Neural progenitor cell (in vitro differentiated cells): Measurements from ENCODE around the gene OR11A1. TPM values are rescaled to one million over a fixed set of nuclear protein-coding genes. Genes with fewer than 3 reads are reported as not detected.

Source experiments
- DNase-seq: peaks from one replicate; pipeline ENCODE4 v3.0.0-alpha.2; 2016; ENCODE audit warnings: low spot score
- H2AFZ ChIP-seq: fragments of 200-600 bp; sonication (generic); replicated peaks from 2 replicates; pipeline ENCODE4 v1.6.1; 2016; ENCODE audit warnings: antibody characterized with exemption
- H3F3A ChIP-seq: fragments of 200-600 bp; sonication (generic); 2 replicates; pipeline ENCODE4 v1.6.1; 2016; ENCODE audit warnings: antibody characterized with exemption, low read depth
- H3K27ac ChIP-seq: fragments of 200-600 bp; sonication (generic); 2 replicates; pipeline ENCODE4 v1.5.1; 2016; ENCODE audit warnings: mild to moderate bottlenecking
- H3K27me3 ChIP-seq: fragments of 200-600 bp; sonication (generic); 2 replicates; pipeline ENCODE4 v1.6.1; 2016; ENCODE audit warnings: mild to moderate bottlenecking, moderate library complexity
- H3K36me3 ChIP-seq: fragments of 200-600 bp; sonication (generic); 2 replicates; pipeline ENCODE4 v1.5.1; 2016
- H3K4me1 ChIP-seq: fragments of 200-600 bp; sonication (generic); 2 replicates; pipeline ENCODE4 v1.6.1; 2016; ENCODE audit warnings: mixed run types
- H3K4me2 ChIP-seq: fragments of 200-600 bp; sonication (generic); 2 replicates; pipeline ENCODE4 v1.6.1; 2016
- H3K4me3 ChIP-seq: fragments of 200-600 bp; sonication (generic); 2 replicates; pipeline ENCODE4 v1.5.1; 2016
- H3K79me2 ChIP-seq: fragments of 200-600 bp; sonication (generic); 2 replicates; pipeline ENCODE4 v1.6.1; 2016; ENCODE audit warnings: low read depth
- H3K9ac ChIP-seq: fragments of 200-600 bp; sonication (generic); 2 replicates; pipeline ENCODE4 v1.6.1; 2016
- H3K9me3 ChIP-seq: fragments of 200-600 bp; sonication (generic); 2 replicates; pipeline ENCODE4 v1.5.1; 2016; ENCODE audit warnings: low read depth
- H4K20me1 ChIP-seq: fragments of 200-600 bp; sonication (generic); 2 replicates; pipeline ENCODE4 v1.6.1; 2016; ENCODE audit warnings: low read depth
- H3K27ac Mint-ChIP-seq: 3 replicates; pipeline ENCODE4 v1.8.0; 2021; ENCODE audit warnings: mixed read lengths
- H3K27me3 Mint-ChIP-seq: 2 replicates; pipeline ENCODE4 v1.8.0; 2022; ENCODE audit warnings: low read depth, mild to moderate bottlenecking, inconsistent platforms, moderate library complexity, mixed read lengths; ENCODE audit not compliant: insufficient read depth
- H3K36me3 Mint-ChIP-seq: 3 replicates; pipeline ENCODE4 v1.8.0; 2021; ENCODE audit warnings: mixed read lengths
- H3K4me1 Mint-ChIP-seq: 3 replicates; pipeline ENCODE4 v1.8.0; 2021; ENCODE audit warnings: mixed read lengths
- H3K4me3 Mint-ChIP-seq: 3 replicates; pipeline ENCODE4 v1.8.0; 2021; ENCODE audit warnings: mild to moderate bottlenecking, moderate library complexity, mixed read lengths
- H3K9me3 Mint-ChIP-seq: 3 replicates; pipeline ENCODE4 v1.8.0; 2020; ENCODE audit warnings: mixed read lengths
- EZH2 ChIP-seq: fragments of 200-600 bp; sonication (generic); IDR thresholded peaks from 2 replicates; pipeline ENCODE4 v1.6.1; 2017; ENCODE audit warnings: antibody characterized with exemption, mild to moderate bottlenecking, moderate library complexity
- EZH2phosphoT487 ChIP-seq: fragments of 200-600 bp; sonication (generic); IDR thresholded peaks from 2 replicates; pipeline ENCODE4 v1.6.1; 2017; ENCODE audit warnings: antibody characterized with exemption
- total RNA-seq: library from RNA; depleted of rRNA; stranded (reverse); fragments of >200 nt; gene quantifications from 2 replicates; pipeline ENCODE4 v1.2.3, GENCODE V29; 2015; ENCODE audit warnings: low replicate concordance
- TF ChIP-seq, protein P1 (sequence below): fragments of 200-600 bp; sonication (generic); IDR thresholded peaks from 2 replicates; pipeline ENCODE4 v1.5.1; 2017; ENCODE audit warnings: antibody characterized with exemption, mild to moderate bottlenecking

The OR11A1 gene
- total RNA-seq, 1 donor from 2014 or later = not detected

DNA sequence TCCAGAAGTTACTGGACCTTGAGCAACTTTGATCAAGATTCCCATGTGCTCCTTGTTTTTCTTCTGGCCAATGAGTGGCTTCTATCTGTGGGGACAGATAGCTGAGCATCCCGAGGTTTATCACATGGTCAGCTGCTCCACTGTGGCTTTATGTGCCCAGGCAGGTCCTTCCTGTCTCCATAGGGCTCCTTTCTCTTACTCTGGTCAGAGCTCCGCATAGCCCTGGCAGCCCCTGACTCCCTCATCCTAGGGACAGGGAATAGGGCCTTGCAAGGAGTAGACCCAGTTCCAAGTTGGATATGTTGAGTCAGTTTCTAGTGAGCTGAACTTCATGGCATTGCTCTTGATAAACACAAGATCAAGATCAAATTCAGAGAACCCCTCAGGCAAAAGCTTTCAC is 37.3 kb upstream of the OR11A1 start:
- Histone ChIP-seq H4K20me1 (no peaks in the 10 kb centered on the region), H3K4me2 (no peak overlapping the region), H3K79me2 (no peaks in the 10 kb centered on the region), H3K9me3 (no peaks in the 10 kb centered on the region), H3F3A (no peaks in the 10 kb centered on the region), H3K36me3 (no peaks in the 10 kb centered on the region), H3K4me1 (no peaks in the 10 kb centered on the region), H2AFZ (no peak overlapping the region), H3K27me3 (no peaks in the 10 kb centered on the region), H3K9ac (no peak overlapping the region), H3K4me3 (no peak overlapping the region), H3K27ac (no peak overlapping the region)
- Mint-ChIP-seq H3K27me3 (peaks cover 2% of the 10 kb centered on the region), H3K4me3 (no peak overlapping the region), H3K27ac (no peak overlapping the region), H3K9me3 (no peaks in the 10 kb centered on the region), H3K36me3 (no peaks in the 10 kb centered on the region), H3K4me1 (no peaks in the 10 kb centered on the region)
- TF ChIP-seq EZH2 (no peak), EZH2phosphoT487 (no peak)
- TF ChIP-seq, protein P1, sequence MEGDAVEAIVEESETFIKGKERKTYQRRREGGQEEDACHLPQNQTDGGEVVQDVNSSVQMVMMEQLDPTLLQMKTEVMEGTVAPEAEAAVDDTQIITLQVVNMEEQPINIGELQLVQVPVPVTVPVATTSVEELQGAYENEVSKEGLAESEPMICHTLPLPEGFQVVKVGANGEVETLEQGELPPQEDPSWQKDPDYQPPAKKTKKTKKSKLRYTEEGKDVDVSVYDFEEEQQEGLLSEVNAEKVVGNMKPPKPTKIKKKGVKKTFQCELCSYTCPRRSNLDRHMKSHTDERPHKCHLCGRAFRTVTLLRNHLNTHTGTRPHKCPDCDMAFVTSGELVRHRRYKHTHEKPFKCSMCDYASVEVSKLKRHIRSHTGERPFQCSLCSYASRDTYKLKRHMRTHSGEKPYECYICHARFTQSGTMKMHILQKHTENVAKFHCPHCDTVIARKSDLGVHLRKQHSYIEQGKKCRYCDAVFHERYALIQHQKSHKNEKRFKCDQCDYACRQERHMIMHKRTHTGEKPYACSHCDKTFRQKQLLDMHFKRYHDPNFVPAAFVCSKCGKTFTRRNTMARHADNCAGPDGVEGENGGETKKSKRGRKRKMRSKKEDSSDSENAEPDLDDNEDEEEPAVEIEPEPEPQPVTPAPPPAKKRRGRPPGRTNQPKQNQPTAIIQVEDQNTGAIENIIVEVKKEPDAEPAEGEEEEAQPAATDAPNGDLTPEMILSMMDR = no peak
- no peak for DNase-seq

DNA sequence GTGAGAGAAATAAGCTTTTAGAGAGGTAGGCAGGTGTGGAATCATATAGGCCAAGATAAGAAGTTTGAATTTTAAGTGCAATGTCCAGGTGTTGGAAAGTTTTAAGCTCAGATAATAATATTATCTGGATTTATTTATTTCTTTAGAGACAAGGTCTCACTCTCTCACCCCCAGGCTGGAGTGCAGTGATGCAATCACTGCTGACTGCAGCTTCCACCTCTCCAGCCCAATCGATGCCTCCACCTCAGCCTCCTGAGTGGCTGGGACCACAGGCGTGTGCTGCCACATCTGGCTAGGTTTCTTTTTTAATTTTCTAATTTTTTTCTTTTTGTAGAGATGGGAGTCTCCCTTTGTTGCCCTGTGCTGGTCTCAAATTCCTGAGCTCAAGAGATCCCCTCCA is 36.4 kb upstream of the OR11A1 start:
- Histone ChIP-seq H3F3A (no peaks in the 10 kb centered on the region), H2AFZ (no peak overlapping the region), H4K20me1 (no peaks in the 10 kb centered on the region), H3K27me3 (no peaks in the 10 kb centered on the region), H3K79me2 (no peaks in the 10 kb centered on the region), H3K27ac (no peak overlapping the region), H3K4me3 (no peak overlapping the region), H3K9me3 (no peaks in the 10 kb centered on the region), H3K36me3 (no peaks in the 10 kb centered on the region), H3K4me2 (no peak overlapping the region), H3K4me1 (no peaks in the 10 kb centered on the region), H3K9ac (no peak overlapping the region)
- Mint-ChIP-seq H3K36me3 (no peaks in the 10 kb centered on the region), H3K4me3 (no peak overlapping the region), H3K4me1 (no peaks in the 10 kb centered on the region), H3K27ac (no peak overlapping the region), H3K27me3 (peaks cover 2% of the 10 kb centered on the region), H3K9me3 (no peaks in the 10 kb centered on the region)
- no peak for DNase-seq
- TF ChIP-seq, protein P1 = no peak
- TF ChIP-seq EZH2phosphoT487 = no peak
- no peak for TF ChIP-seq EZH2

DNA sequence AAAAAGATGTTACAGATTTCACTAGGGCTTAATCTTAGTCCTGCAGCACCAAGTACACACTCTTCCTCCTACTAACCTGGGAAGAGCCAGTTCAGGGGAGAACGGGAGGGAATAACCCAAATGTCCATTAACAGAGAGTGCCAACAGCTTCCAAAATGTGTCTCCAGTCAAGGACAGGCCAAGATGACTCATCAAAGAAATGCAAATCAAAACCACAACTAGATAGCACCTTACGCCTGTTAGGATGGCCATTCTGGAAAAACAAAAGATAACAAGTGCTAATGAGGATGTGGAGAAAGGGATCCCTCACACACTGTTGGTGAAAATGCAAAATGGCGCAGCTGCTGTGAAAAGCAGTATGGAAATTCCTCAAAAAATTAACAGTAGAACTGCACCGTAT is 34.7 kb upstream of the OR11A1 start:
- no peaks in the 10 kb centered on the region for H3K36me3 ChIP-seq
- no peaks in the 10 kb centered on the region for H4K20me1 ChIP-seq
- H3K27ac Mint-ChIP-seq = no peak overlapping the region
- H3K27me3 ChIP-seq = no peaks in the 10 kb centered on the region
- no peaks in the 10 kb centered on the region for H3K4me1 ChIP-seq
- H3K4me2 ChIP-seq = no peak overlapping the region
- no peak overlapping the region for H3K9ac ChIP-seq
- H3K36me3 Mint-ChIP-seq = no peaks in the 10 kb centered on the region
- H3F3A ChIP-seq = no peaks in the 10 kb centered on the region
- no peak for DNase-seq
- no peaks in the 10 kb centered on the region for H3K79me2 ChIP-seq
- no peak overlapping the region for H2AFZ ChIP-seq
- TF ChIP-seq EZH2phosphoT487 (no peak), EZH2 (no peak)
- TF ChIP-seq, protein P1 = no peak
- no peaks in the 10 kb centered on the region for H3K4me1 Mint-ChIP-seq
- H3K9me3 Mint-ChIP-seq = no peaks in the 10 kb centered on the region
- no peak overlapping the region for H3K27ac ChIP-seq
- no peak overlapping the region for H3K4me3 ChIP-seq
- H3K27me3 Mint-ChIP-seq = no peaks in the 10 kb centered on the region
- no peak overlapping the region for H3K4me3 Mint-ChIP-seq
- H3K9me3 ChIP-seq = no peaks in the 10 kb centered on the region

DNA sequence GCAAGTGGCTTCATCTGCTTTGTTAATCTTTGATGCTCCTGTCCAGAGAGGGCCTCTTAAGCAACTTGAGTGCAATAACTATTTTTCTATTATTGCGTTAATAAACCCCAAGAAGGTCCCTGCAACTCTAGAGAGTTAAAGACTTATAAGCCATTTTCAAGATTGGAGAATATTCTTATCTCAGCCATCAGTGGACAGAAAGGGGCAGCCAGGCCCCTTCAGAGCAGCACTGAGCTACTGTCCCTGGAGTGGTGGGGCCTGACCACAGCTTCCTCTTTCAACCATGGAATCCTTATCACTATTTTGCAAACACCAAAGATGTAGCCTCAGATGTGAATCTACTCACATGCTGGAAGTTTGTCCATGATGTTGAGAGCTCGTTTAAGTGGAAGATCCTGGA is 33.7 kb upstream of the OR11A1 start:
- Histone ChIP-seq H3K27ac (no peak overlapping the region), H3K4me1 (no peaks in the 10 kb centered on the region), H4K20me1 (no peaks in the 10 kb centered on the region), H2AFZ (no peak overlapping the region), H3K79me2 (no peaks in the 10 kb centered on the region), H3K36me3 (no peaks in the 10 kb centered on the region), H3F3A (no peaks in the 10 kb centered on the region), H3K4me3 (no peak overlapping the region), H3K9me3 (no peaks in the 10 kb centered on the region), H3K4me2 (no peak overlapping the region), H3K9ac (no peak overlapping the region), H3K27me3 (no peaks in the 10 kb centered on the region)
- Mint-ChIP-seq H3K36me3 (no peaks in the 10 kb centered on the region), H3K4me3 (no peak overlapping the region), H3K27me3 (no peaks in the 10 kb centered on the region), H3K9me3 (no peaks in the 10 kb centered on the region), H3K27ac (no peak overlapping the region), H3K4me1 (no peaks in the 10 kb centered on the region)
- TF ChIP-seq, protein P1 = no peak
- TF ChIP-seq EZH2 (no peak), EZH2phosphoT487 (no peak)
- no peak for DNase-seq
